ENCODE results near the gene INSYN1. TPM values are rescaled to one million over a fixed set of nuclear protein-coding genes. Genes with fewer than 3 reads are reported as not detected.

INSYN1 gene
- total RNA-seq, 5 donors from 2014 or later (not counting 1 experiment from before 2014, with no cell fraction given), result not detected

DNA sequence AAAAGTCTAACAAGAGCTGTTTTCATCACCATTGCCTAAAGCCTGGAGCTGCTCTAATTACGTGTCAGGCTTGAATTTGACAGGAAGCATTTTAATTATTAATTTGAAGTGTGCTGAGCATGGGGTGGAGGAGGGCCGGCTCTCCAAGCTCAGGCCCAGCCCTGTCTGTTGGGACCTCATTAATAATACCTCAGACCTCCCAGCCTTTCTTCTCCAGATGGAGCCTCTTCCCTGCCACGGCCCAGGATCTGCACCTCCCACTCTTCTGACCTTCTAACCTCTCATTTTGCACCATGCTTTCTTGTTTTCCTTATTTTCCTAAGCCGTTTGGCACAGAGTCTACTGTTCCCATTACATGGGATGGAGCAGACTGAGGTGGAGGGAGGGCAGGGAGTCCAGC lies 30.0 kb downstream of the INSYN1 start:
- peaks cover 2 to 56% of the 10 kb centered on the region in 2 experiments for H3K27me3 ChIP-seq (replicated peaks in 1 of 2; ENCODE audit: control insufficient read depth in 2 of 2, extremely low read depth in 1 of 2, insufficient read depth in 2 of 2, low read length in 1 of 2)
- DNase-seq (no peak), ATAC-seq (replicated peaks in 1 of 4) (no peak)
- no peaks in the 10 kb centered on the region for H3K9me3 ChIP-seq
- CTCF ChIA-PET, result no interaction called here
- H3K27me3 Mint-ChIP-seq, result peaks cover 38 to 39% of the 10 kb centered on the region in 2 donors
- no peaks in the 10 kb centered on the region for H3K36me3 ChIP-seq (ENCODE audit: control insufficient read depth in 2 of 2, extremely low read depth in 1 of 2, insufficient read depth in 1 of 2, low read length in 1 of 2)
- WGBS (ENCODE audit: insufficient coverage), result no CpG with 5 or more reads among the region's 4 CpGs
- no peak overlapping the region for H3K4me3 ChIP-seq (ENCODE audit: control insufficient read depth in 1 of 2, extremely low read depth in 1 of 2, low read length in 1 of 2)
- H3K4me3 Mint-ChIP-seq, result no peak overlapping the region
- H3K36me3 Mint-ChIP-seq, result no peaks in the 10 kb centered on the region
- no peaks in the 10 kb centered on the region for H3K4me1 ChIP-seq (ENCODE audit: control insufficient read depth in 1 of 2, extremely low read depth in 1 of 2, insufficient read depth in 2 of 2, low read length in 2 of 2)
- POLR2A ChIA-PET, result no interaction called here
- no peaks in the 10 kb centered on the region for H3K4me1 Mint-ChIP-seq
- H3K27ac ChIP-seq (ENCODE audit: low read length), result no peak overlapping the region
- no peak overlapping the region for H3K27ac Mint-ChIP-seq
- H3K9me3 Mint-ChIP-seq, result no peaks in the 10 kb centered on the region

DNA sequence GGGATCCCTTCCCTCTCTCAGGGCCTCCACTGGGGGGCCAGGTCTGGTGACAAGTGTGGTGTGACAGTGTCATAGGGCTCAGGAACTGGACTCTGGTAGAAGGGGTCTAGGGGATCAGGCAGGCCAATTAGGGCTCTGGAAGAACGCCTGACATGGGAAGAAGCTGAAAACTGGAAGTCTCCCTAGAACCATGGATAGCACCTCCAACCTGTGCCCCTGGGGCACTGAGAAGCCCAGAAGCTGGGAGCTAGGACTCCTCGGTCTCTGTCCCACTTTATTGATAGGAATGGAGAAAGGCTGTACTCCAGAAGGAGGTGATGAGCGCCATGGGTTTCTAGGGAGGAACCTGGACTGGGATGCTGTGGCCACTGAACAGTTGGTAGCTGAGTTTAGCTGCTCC lies 30.7 kb downstream of the INSYN1 start:
- no peak overlapping the region for H3K27ac ChIP-seq (ENCODE audit: low read length)
- Mint-ChIP-seq H3K9me3 (no peaks in the 10 kb centered on the region), H3K36me3 (no peaks in the 10 kb centered on the region), H3K4me3 (no peak overlapping the region), H3K27ac (no peak overlapping the region), H3K27me3 (peaks cover 38 to 39% of the 10 kb centered on the region in 2 donors), H3K4me1 (no peaks in the 10 kb centered on the region)
- H3K36me3 ChIP-seq (ENCODE audit: control insufficient read depth in 2 of 2, extremely low read depth in 1 of 2, insufficient read depth in 1 of 2, low read length in 1 of 2), result no peaks in the 10 kb centered on the region
- POLR2A ChIA-PET, result no interaction called here
- H3K4me3 ChIP-seq (ENCODE audit: control insufficient read depth in 1 of 2, extremely low read depth in 1 of 2, low read length in 1 of 2), result no peak overlapping the region
- peaks cover 2 to 50% of the 10 kb centered on the region in 2 experiments for H3K27me3 ChIP-seq (replicated peaks in 1 of 2; ENCODE audit: control insufficient read depth in 2 of 2, extremely low read depth in 1 of 2, insufficient read depth in 2 of 2, low read length in 1 of 2)
- DNase-seq, result no peak
- CTCF ChIA-PET, result no interaction called here
- no peaks in the 10 kb centered on the region for H3K9me3 ChIP-seq
- 92% methylated on average over 2 of the region's 3 CpGs for WGBS (ENCODE audit: insufficient coverage)
- H3K4me1 ChIP-seq (ENCODE audit: control insufficient read depth in 1 of 2, extremely low read depth in 1 of 2, insufficient read depth in 2 of 2, low read length in 2 of 2), result no peaks in the 10 kb centered on the region
- ATAC-seq (replicated peaks in 1 of 4), result no peak

DNA sequence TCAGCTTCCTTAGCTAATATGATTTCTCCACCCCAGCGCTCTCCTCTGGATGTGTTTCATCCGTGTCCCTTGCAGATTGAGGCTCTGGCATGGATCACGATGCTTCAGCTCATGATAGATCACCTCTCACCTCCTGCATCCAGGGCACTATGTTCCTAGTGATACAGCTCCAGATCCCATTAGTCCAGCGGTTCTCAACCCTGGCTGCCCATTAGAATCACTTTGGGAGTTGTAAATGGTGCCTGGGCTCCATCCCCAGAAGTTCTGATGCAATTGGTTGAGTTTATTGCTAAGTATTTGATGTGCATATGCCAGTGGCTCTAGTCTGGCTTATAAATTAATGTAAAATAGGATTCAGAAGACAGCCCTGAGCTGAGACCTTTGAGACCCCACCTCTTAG lies 34.5 kb downstream of the INSYN1 start:
- ATAC-seq (replicated peaks in 1 of 4) (no peak), DNase-seq (no peak)
- peaks cover 25 to 29% of the 10 kb centered on the region in 2 donors for H3K27me3 Mint-ChIP-seq
- H3K27me3 ChIP-seq (replicated peaks in 1 of 2; ENCODE audit: control insufficient read depth in 2 of 2, extremely low read depth in 1 of 2, insufficient read depth in 2 of 2, low read length in 1 of 2), result peaks cover 2 to 40% of the 10 kb centered on the region in 2 experiments
- 77% methylated on average over 3 of the region's 4 CpGs for WGBS (ENCODE audit: insufficient coverage)
- H3K27ac ChIP-seq (ENCODE audit: low read length), result no peak overlapping the region
- POLR2A ChIA-PET, result no interaction called here
- H3K36me3 ChIP-seq (ENCODE audit: control insufficient read depth in 2 of 2, extremely low read depth in 1 of 2, insufficient read depth in 1 of 2, low read length in 1 of 2), result no peaks in the 10 kb centered on the region
- H3K4me1 ChIP-seq (ENCODE audit: control insufficient read depth in 1 of 2, extremely low read depth in 1 of 2, insufficient read depth in 2 of 2, low read length in 2 of 2), result no peaks in the 10 kb centered on the region
- no peaks in the 10 kb centered on the region for H3K9me3 ChIP-seq
- no peaks in the 10 kb centered on the region for H3K4me1 Mint-ChIP-seq
- no peaks in the 10 kb centered on the region for H3K9me3 Mint-ChIP-seq
- no peak overlapping the region for H3K4me3 Mint-ChIP-seq
- no peak overlapping the region for H3K4me3 ChIP-seq (ENCODE audit: control insufficient read depth in 1 of 2, extremely low read depth in 1 of 2, low read length in 1 of 2)
- H3K36me3 Mint-ChIP-seq, result no peaks in the 10 kb centered on the region
- CTCF ChIA-PET, result no interaction called here
- no peak overlapping the region for H3K27ac Mint-ChIP-seq

DNA sequence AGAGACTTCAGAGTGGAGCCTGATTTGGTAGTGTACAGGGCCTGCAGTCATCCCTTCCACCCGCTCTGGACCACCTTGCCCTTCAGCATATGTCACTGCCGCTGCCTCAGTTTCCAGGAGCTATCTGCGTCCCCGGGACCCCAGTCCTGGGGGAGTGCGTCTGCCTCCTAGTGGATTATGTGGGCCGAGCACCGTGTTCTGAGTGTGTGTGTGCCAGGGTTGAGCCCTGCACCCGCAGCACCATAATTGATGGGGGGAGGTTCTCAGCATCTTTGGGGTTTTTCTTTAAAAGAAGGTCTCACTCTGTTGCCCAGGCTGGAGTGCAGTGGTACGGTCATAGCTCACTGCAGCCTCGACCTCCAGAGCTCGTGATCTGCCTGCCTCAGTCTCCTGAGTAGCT lies 35.3 kb downstream of the INSYN1 start:
- H3K36me3 Mint-ChIP-seq, result no peaks in the 10 kb centered on the region
- CTCF ChIA-PET, result no interaction called here
- 45% methylated on average over 5 of the region's 11 CpGs for WGBS (ENCODE audit: insufficient coverage)
- Histone ChIP-seq H3K4me1 (ENCODE audit: control insufficient read depth in 1 of 2, extremely low read depth in 1 of 2, insufficient read depth in 2 of 2, low read length in 2 of 2) (no peaks in the 10 kb centered on the region), H3K36me3 (ENCODE audit: control insufficient read depth in 2 of 2, extremely low read depth in 1 of 2, insufficient read depth in 1 of 2, low read length in 1 of 2) (no peaks in the 10 kb centered on the region), H3K9me3 (no peaks in the 10 kb centered on the region), H3K4me3 (ENCODE audit: control insufficient read depth in 1 of 2, extremely low read depth in 1 of 2, low read length in 1 of 2) (no peak overlapping the region), H3K27ac (ENCODE audit: low read length) (no peak overlapping the region), H3K27me3 (replicated peaks in 1 of 2; ENCODE audit: control insufficient read depth in 2 of 2, extremely low read depth in 1 of 2, insufficient read depth in 2 of 2, low read length in 1 of 2) (peaks cover 2 to 33% of the 10 kb centered on the region in 2 experiments)
- no peak overlapping the region for H3K4me3 Mint-ChIP-seq
- no peaks in the 10 kb centered on the region for H3K4me1 Mint-ChIP-seq
- ATAC-seq (replicated peaks in 1 of 4), result no peak
- no peak for DNase-seq
- POLR2A ChIA-PET, result no interaction called here
- H3K27ac Mint-ChIP-seq, result no peak overlapping the region
- H3K9me3 Mint-ChIP-seq, result no peaks in the 10 kb centered on the region
- peaks cover 26% of the 10 kb centered on the region in 2 donors for H3K27me3 Mint-ChIP-seq

DNA sequence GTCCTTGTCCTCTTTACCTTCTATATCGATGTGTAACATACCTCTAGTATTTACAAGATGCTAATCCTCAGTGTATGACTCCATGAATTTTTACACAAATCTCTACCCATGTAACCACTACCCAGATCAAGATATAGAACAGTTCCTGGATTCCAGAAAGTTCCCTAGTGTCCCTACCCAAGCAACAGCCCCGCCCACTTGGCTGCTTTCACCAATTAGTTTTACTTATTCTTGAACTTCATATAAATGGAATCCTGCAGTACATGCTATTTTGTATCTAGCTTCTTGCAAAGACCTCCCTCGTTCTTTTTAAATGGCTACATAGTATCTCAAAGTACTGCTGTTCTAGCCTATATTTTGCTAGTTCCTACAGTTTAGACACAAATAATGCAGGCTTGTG lies 35.9 kb downstream of the INSYN1 start:
- Histone ChIP-seq H3K36me3 (ENCODE audit: control insufficient read depth in 2 of 2, extremely low read depth in 1 of 2, insufficient read depth in 1 of 2, low read length in 1 of 2) (no peaks in the 10 kb centered on the region), H3K4me3 (ENCODE audit: control insufficient read depth in 1 of 2, extremely low read depth in 1 of 2, low read length in 1 of 2) (no peak overlapping the region), H3K9me3 (no peaks in the 10 kb centered on the region), H3K4me1 (ENCODE audit: control insufficient read depth in 1 of 2, extremely low read depth in 1 of 2, insufficient read depth in 2 of 2, low read length in 2 of 2) (no peaks in the 10 kb centered on the region), H3K27me3 (replicated peaks in 1 of 2; ENCODE audit: control insufficient read depth in 2 of 2, extremely low read depth in 1 of 2, insufficient read depth in 2 of 2, low read length in 1 of 2) (peaks cover 2 to 32% of the 10 kb centered on the region in 2 experiments), H3K27ac (ENCODE audit: low read length) (no peak overlapping the region)
- H3K4me1 Mint-ChIP-seq, result no peaks in the 10 kb centered on the region
- ChIA-PET CTCF (no interaction called here), POLR2A (no interaction called here)
- H3K27ac Mint-ChIP-seq, result no peak overlapping the region
- H3K36me3 Mint-ChIP-seq, result no peaks in the 10 kb centered on the region
- H3K4me3 Mint-ChIP-seq, result no peak overlapping the region
- peaks cover 25 to 27% of the 10 kb centered on the region in 2 donors for H3K27me3 Mint-ChIP-seq
- DNase-seq, result no peak
- H3K9me3 Mint-ChIP-seq, result no peaks in the 10 kb centered on the region
- ATAC-seq (replicated peaks in 1 of 4), result no peak
- WGBS (ENCODE audit: insufficient coverage), result 80% methylated on average over 1 of the region's 3 CpGs

DNA sequence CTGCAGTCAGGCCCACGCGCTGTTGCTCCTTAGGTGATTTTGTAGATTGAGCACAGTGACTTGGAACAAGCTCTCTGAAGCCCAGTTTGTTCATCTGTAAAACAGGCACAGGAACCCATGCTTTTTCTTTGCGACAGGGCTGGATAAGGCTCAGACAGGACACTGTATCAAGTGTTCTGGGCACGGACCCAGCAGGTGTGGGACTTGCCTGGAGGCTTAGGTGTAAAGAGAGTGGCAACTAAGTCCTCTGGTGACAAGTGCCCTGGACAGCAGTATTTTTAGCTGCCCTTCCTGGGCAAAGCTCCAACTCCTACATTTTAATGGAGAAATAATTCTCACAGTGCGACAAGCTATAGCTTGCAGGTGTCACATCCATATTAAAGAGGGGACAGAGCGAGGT lies 36.7 kb downstream of the INSYN1 start:
- no peaks in the 10 kb centered on the region for H3K9me3 ChIP-seq

DNA sequence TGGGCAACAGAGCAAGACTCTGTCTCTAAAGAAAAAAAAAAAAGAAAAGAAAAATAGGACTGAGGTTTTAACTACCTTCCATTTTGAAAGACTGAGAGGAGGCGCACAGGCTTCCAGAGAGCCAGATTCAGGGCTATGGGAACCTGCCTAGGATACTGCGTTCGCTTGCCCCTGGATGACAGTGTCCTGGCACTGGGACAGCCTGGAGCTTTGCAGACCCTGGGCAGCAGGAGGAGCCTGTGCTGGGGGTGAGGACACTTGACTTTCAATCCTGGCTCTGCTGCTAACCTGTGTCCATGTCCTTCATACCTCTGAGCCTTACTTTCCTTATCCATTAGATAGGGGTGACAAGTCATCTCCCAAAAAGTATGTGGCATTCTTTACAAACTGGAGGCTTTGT lies 37.7 kb downstream of the INSYN1 start:
- WGBS (ENCODE audit: insufficient coverage), result 92% methylated on average over 3 of the region's 3 CpGs
- H3K4me1 ChIP-seq (ENCODE audit: control insufficient read depth in 1 of 2, extremely low read depth in 1 of 2, insufficient read depth in 2 of 2, low read length in 2 of 2), result no peaks in the 10 kb centered on the region
- CTCF ChIA-PET, result interaction anchor here in 1 of 2 donors (0.6 kb wide), 1 partner anchor 1558 kb away, joined by 4 read pairs; no protein-coding TSS in a partner anchor
- Mint-ChIP-seq H3K27me3 (peaks cover 23 to 26% of the 10 kb centered on the region in 2 donors), H3K27ac (no peak overlapping the region), H3K4me1 (no peaks in the 10 kb centered on the region), H3K36me3 (no peaks in the 10 kb centered on the region), H3K9me3 (no peaks in the 10 kb centered on the region), H3K4me3 (no peak overlapping the region)
- ATAC-seq (replicated peaks in 1 of 4) (no peak), DNase-seq (no peak)
- H3K9me3 ChIP-seq, result no peaks in the 10 kb centered on the region
- H3K36me3 ChIP-seq (ENCODE audit: control insufficient read depth in 2 of 2, extremely low read depth in 1 of 2, insufficient read depth in 1 of 2, low read length in 1 of 2), result no peaks in the 10 kb centered on the region
- POLR2A ChIA-PET, result no interaction called here
- peaks cover 2 to 23% of the 10 kb centered on the region in 2 experiments for H3K27me3 ChIP-seq (replicated peaks in 1 of 2; ENCODE audit: control insufficient read depth in 2 of 2, extremely low read depth in 1 of 2, insufficient read depth in 2 of 2, low read length in 1 of 2)
- no peak overlapping the region for H3K27ac ChIP-seq (ENCODE audit: low read length)
- H3K4me3 ChIP-seq (ENCODE audit: control insufficient read depth in 1 of 2, extremely low read depth in 1 of 2, low read length in 1 of 2), result no peak overlapping the region

More for the DNA sequence above, 36.7 kb downstream of the INSYN1 start:
- Mint-ChIP-seq H3K27me3 (peaks cover 23 to 27% of the 10 kb centered on the region in 2 donors), H3K27ac (no peak overlapping the region), H3K36me3 (no peaks in the 10 kb centered on the region), H3K9me3 (no peaks in the 10 kb centered on the region), H3K4me3 (no peak overlapping the region), H3K4me1 (no peaks in the 10 kb centered on the region)
- ChIA-PET POLR2A (no interaction called here), CTCF (interaction anchor here in 1 of 2 donors (0.5 kb wide), 1 partner anchor 78 kb away, joined by 3 read pairs; no protein-coding TSS in a partner anchor)
- H3K27ac ChIP-seq (ENCODE audit: low read length), result no peak overlapping the region
- ATAC-seq (replicated peaks in 1 of 4) (no peak), DNase-seq (no peak)
- peaks cover 2 to 25% of the 10 kb centered on the region in 2 experiments for H3K27me3 ChIP-seq (replicated peaks in 1 of 2; ENCODE audit: control insufficient read depth in 2 of 2, extremely low read depth in 1 of 2, insufficient read depth in 2 of 2, low read length in 1 of 2)
- H3K4me3 ChIP-seq (ENCODE audit: control insufficient read depth in 1 of 2, extremely low read depth in 1 of 2, low read length in 1 of 2), result no peak overlapping the region
- 90% methylated on average over 4 of the region's 6 CpGs for WGBS (ENCODE audit: insufficient coverage)
- no peaks in the 10 kb centered on the region for H3K4me1 ChIP-seq (ENCODE audit: control insufficient read depth in 1 of 2, extremely low read depth in 1 of 2, insufficient read depth in 2 of 2, low read length in 2 of 2)
- no peaks in the 10 kb centered on the region for H3K36me3 ChIP-seq (ENCODE audit: control insufficient read depth in 2 of 2, extremely low read depth in 1 of 2, insufficient read depth in 1 of 2, low read length in 1 of 2)
